Panc1 (cell line): ENCODE data around the gene SMARCB1. TPM values are rescaled to one million over a fixed set of nuclear protein-coding genes. Genes with fewer than 3 reads are reported as not detected.
A peak's percentile ranks its signal among the peaks of the same experiment; 100 is the strongest.

ENCODE experiments used
- ATAC-seq: fragments of 200-7000 bp; cut with Tn5 transposase; 2 replicates; pipeline ENCODE4 v1.9.1; 2020; ENCODE audit warnings: mild to moderate bottlenecking, moderate library complexity
- BruUV-seq: library from RNA; stranded (reverse); fragments of 400-500 nt; replicated peaks from 2 replicates; lab custom pipeline; 2021; lab: Mats Ljungman, UMichigan
- CTCF ChIA-PET: fragments of 300-600 bp; sonication (Branson Sonifier 250); formaldehyde crosslinking; loops from one replicate; lab custom pipeline; 2022; ENCODE audit warnings: antibody characterized with exemption; lab: Charles Lee
- POLR2A ChIA-PET: fragments of 300-600 bp; sonication (Branson Sonifier 250); formaldehyde crosslinking; loops from one replicate; lab custom pipeline; 2022; ENCODE audit warnings: antibody characterized with exemption; lab: Charles Lee
- DNase-seq: peaks from one replicate; pipeline ENCODE4 v3.0.0-alpha.2; 2010; ENCODE audit warnings: low read depth, low spot score
- H3K27ac ChIP-seq: 2 replicates; pipeline ENCODE4 v1.5.1; 2011; ENCODE audit warnings: mild to moderate bottlenecking, low read length, inconsistent platforms
- H3K27me3 ChIP-seq: fragments of 200-500 bp; sonication (Bioruptor generic); 2 replicates; pipeline ENCODE4 v1.6.0; 2014; ENCODE audit warnings: low read length, inconsistent platforms; ENCODE audit not compliant: control insufficient read depth, insufficient read depth
- H3K36me3 ChIP-seq: fragments of 200-500 bp; sonication (Bioruptor generic); 2 replicates; pipeline ENCODE4 v1.5.1; 2014; ENCODE audit warnings: inconsistent platforms, mild to moderate bottlenecking, low read length, moderate library complexity; ENCODE audit not compliant: control insufficient read depth, insufficient read depth
- H3K4me1 ChIP-seq: 2 replicates; pipeline ENCODE4 v1.5.1; 2011; ENCODE audit warnings: inconsistent platforms, mild to moderate bottlenecking, low read length, moderate library complexity; ENCODE audit not compliant: control insufficient read depth, insufficient read depth
- H3K4me3 ChIP-seq, 2 experiments: 2 replicates each; pipeline ENCODE4 v1.5.1; 2011 to 2012; ENCODE audit warnings: low read depth in 2 of 2, low read length in 2 of 2, mild to moderate bottlenecking in 2 of 2, inconsistent platforms in 1 of 2, moderate library complexity in 1 of 2
- H3K9me3 ChIP-seq: fragments of 200-500 bp; sonication (Bioruptor generic); 2 replicates; pipeline ENCODE4 v1.5.1; 2014; ENCODE audit warnings: low read depth, mild to moderate bottlenecking, inconsistent platforms, low read length, moderate library complexity; ENCODE audit not compliant: control insufficient read depth, insufficient read depth
- POLR2AphosphoS5 ChIP-seq: IDR thresholded peaks from 2 replicates; pipeline ENCODE4 v1.6.1; 2012; ENCODE audit warnings: mild to moderate bottlenecking, low read depth, low read length, moderate library complexity
- REST ChIP-seq, 2 experiments: IDR thresholded peaks; 2 replicates each; pipeline ENCODE4 v1.6.1; 2011 to 2012; ENCODE audit warnings: low read depth in 2 of 2, control low read depth in 1 of 2, low read length in 1 of 2, mild to moderate bottlenecking in 1 of 2, moderate library complexity in 1 of 2; ENCODE audit not compliant: insufficient read depth in 1 of 2
- SIN3A ChIP-seq: IDR thresholded peaks from 2 replicates; pipeline ENCODE4 v1.6.1; 2012; ENCODE audit warnings: low read depth, mild to moderate bottlenecking, low read length, moderate library complexity, borderline replicate concordance; ENCODE audit not compliant: insufficient read depth
- TCF7L2 ChIP-seq: IDR thresholded peaks from 2 replicates; pipeline ENCODE4 v1.6.1; 2011; ENCODE audit warnings: mild to moderate bottlenecking, low read depth, low read length, inconsistent platforms
- in situ Hi-C: cut with HindIII; loops from 2 replicates; pipeline ENCODE4 v1.10.0; 2016; ENCODE audit warnings: low sequenced_read_pairs, low pct_unique_long_range_greater_than_20kb
- intact Hi-C: fragments of 100-400 bp; cut with micrococcal nuclease; formaldehyde crosslinking; loops from one replicate; pipeline ENCODE4 v1.10.0; 2022; ENCODE audit not compliant: unreplicated experiment
- total RNA-seq: library from RNA; stranded (reverse); gene quantifications from one replicate; pipeline ENCODE4 v1.2.1, GENCODE V29; 2021; ENCODE audit not compliant: unreplicated experiment
- TF ChIP-seq, protein P1 (sequence below): fragments of 450-650 bp; IDR thresholded peaks from 2 replicates; pipeline ENCODE4 v1.5.1; 2017; ENCODE audit warnings: mild to moderate bottlenecking

SMARCB1 gene
- total RNA-seq, 1 experiment from 2014 or later, result 70.2 TPM

DNA sequence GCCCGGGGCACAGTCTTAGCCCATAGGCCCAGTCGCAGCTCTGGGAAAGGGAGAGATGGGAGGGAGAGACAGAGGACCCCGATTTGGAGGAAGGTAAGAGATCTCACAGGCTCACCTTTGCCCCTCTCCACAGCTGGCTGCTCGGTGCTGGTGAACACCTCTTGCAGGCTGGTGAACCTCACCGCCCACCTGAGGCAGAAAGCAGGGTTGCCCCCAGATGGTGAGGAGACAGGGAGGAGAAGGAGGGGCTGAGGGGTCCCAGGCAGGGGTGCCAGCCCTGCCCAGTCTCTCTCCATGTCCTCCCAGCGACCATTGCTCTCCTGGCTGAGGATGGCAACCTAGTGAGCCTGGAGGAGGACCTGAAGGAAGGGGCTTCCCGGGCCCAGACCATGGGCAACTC lies 22.8 kb upstream of the SMARCB1 start:
- no peaks in the 10 kb centered on the region for H3K9me3 ChIP-seq
- BruUV-seq, result no TSS peak
- ChIA-PET POLR2A (no interaction called here), CTCF (no interaction called here)
- in situ Hi-C loops, result no loop called here
- H3K4me3 ChIP-seq, result no peak overlapping the region
- no peak overlapping the region for H3K27ac ChIP-seq
- 0 out of 2 replicates have a peak, but pooled peaks cover 7% of the 10 kb centered on the region for H3K4me1 ChIP-seq
- no peak for DNase-seq
- TF ChIP-seq POLR2AphosphoS5, result no peak
- TF ChIP-seq, protein P1, sequence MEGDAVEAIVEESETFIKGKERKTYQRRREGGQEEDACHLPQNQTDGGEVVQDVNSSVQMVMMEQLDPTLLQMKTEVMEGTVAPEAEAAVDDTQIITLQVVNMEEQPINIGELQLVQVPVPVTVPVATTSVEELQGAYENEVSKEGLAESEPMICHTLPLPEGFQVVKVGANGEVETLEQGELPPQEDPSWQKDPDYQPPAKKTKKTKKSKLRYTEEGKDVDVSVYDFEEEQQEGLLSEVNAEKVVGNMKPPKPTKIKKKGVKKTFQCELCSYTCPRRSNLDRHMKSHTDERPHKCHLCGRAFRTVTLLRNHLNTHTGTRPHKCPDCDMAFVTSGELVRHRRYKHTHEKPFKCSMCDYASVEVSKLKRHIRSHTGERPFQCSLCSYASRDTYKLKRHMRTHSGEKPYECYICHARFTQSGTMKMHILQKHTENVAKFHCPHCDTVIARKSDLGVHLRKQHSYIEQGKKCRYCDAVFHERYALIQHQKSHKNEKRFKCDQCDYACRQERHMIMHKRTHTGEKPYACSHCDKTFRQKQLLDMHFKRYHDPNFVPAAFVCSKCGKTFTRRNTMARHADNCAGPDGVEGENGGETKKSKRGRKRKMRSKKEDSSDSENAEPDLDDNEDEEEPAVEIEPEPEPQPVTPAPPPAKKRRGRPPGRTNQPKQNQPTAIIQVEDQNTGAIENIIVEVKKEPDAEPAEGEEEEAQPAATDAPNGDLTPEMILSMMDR, result no peak
- TF ChIP-seq SIN3A, result no peak
- TF ChIP-seq REST (IDR thresholded peaks at IDR 0.05; ENCODE audit: insufficient read depth in 1 of 2, low read depth in 2 of 2, low read length in 1 of 2), result no peak
- no peak for TF ChIP-seq TCF7L2
- ATAC-seq, result no peak
- intact Hi-C loops, result no loop called here
- H3K36me3 ChIP-seq, result no peaks in the 10 kb centered on the region; the same call in 1 of the 2 replicates
- no peaks in the 10 kb centered on the region for H3K27me3 ChIP-seq

DNA sequence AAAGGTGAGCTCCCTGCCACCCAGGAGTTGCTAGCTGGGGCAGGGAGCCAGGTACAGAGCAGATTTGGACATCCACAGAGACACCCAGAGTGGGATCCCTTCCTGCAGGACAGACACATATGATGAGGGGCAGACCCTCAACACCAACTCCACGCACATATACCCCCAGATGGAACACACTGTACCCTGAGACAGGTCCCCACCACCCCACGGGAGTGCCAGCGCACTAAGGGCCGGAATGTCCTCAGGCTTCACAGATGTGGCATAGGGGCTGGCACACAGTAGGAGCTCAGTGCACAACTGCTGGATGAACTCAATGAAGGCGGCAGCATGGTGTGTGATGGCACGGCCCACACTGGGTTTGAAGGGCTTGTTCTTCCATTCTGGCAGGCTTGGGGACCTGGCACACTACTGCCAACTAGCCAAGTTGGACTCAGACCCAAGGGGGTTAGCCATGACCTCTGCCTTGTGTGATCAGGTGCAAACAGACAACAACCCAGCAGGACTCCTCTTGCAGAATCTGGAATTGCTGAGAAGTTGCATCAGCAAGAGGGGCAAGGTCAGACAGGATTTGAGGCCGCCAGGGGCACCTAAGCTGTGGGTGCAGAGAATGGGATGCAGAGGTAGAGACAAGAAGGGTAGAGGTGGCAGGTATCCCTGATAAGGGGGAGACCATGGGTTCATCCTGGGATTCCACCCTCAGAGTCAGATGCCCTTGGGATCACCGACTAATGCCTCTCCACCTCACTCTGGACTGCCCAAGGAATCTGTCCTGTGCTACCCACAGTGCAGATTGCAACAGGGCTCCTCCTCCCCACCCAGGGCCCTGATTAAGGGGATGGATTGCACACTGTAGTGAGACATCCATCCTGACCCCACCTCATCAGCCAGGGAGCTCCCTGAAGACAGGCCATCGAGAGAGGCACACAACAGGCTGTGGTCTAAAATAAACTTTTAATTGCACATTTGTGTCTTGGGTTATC lies 21.6 kb upstream of the SMARCB1 start:
- H3K27ac ChIP-seq, result no peak overlapping the region
- POLR2A ChIA-PET, result no interaction called here
- 0 out of 2 replicates have a peak, but pooled peaks cover 7% of the 10 kb centered on the region for H3K4me1 ChIP-seq
- in situ Hi-C loops, result no loop called here
- ATAC-seq (no peak), DNase-seq (no peak)
- no peaks in the 10 kb centered on the region; the same call in 1 of the 2 replicates for H3K36me3 ChIP-seq
- TSS peak; percentile 44 for BruUV-seq
- H3K27me3 ChIP-seq, result no peaks in the 10 kb centered on the region
- intact Hi-C loops, result no loop called here
- no peak overlapping the region; a peak in 1 of 4 replicates for H3K4me3 ChIP-seq
- TF ChIP-seq TCF7L2, result no peak
- no peak for TF ChIP-seq SIN3A
- no peak for TF ChIP-seq POLR2AphosphoS5
- TF ChIP-seq, protein P1, result no peak
- TF ChIP-seq REST (IDR thresholded peaks at IDR 0.05; ENCODE audit: insufficient read depth in 1 of 2, low read depth in 2 of 2, low read length in 1 of 2), result no peak
- H3K9me3 ChIP-seq, result no peaks in the 10 kb centered on the region
- CTCF ChIA-PET, result no interaction called here
